AG04450 (cell line): ENCODE measurements around the gene RIOK2. TPM values are rescaled to one million over a fixed set of nuclear protein-coding genes. Genes with fewer than 3 reads are reported as not detected.
A peak's percentile ranks its signal among the peaks of the same experiment; 100 is the strongest.

Source experiments
- CTCF ChIA-PET: fragments of 300-600, 350-600 bp; formaldehyde crosslinking; extraction: SDS; loops from one replicate; lab custom pipeline; 2022; ENCODE audit warnings: antibody characterized with exemption, inconsistent platforms; lab: Charles Lee
- POLR2A ChIA-PET: fragments of 350-600 bp; formaldehyde crosslinking; extraction: SDS; loops from one replicate; lab custom pipeline; 2021; ENCODE audit warnings: antibody characterized with exemption, inconsistent platforms; lab: Yijun Ruan, JAX
- DNase-seq: peaks from one replicate; pipeline ENCODE4 v3.0.0-alpha.2; 2011; ENCODE audit warnings: low read depth, low spot score
- H3K27ac ChIP-seq: one replicate; pipeline ENCODE4 v1.5.1; 2012; ENCODE audit warnings: low read depth, low read length, control low read depth
- H3K27me3 ChIP-seq: one replicate; pipeline ENCODE4 v1.6.0; 2012; ENCODE audit warnings: low read length; ENCODE audit not compliant: control insufficient read depth, insufficient read depth
- H3K4me3 ChIP-seq: 2 replicates; pipeline ENCODE4 v1.5.1; 2011; ENCODE audit warnings: mild to moderate bottlenecking, low read depth, low read length, control low read depth
- H3K9me3 ChIP-seq: 2 replicates; pipeline ENCODE4 v1.5.1; 2012; ENCODE audit warnings: low read length; ENCODE audit not compliant: control insufficient read depth, insufficient read depth
- polyA minus RNA-seq: library from RNA; depleted of rRNA, polyadenylated mRNA; stranded (reverse); fragments of >200 nt; gene quantifications from 2 replicates; pipeline ENCODE4 v1.2.3, GENCODE V29; 2011; rRNA and poly(A)+ RNA removed
- polyA plus RNA-seq: library from polyadenylated mRNA; depleted of rRNA; stranded (reverse); fragments of >200 nt; gene quantifications from 2 replicates; pipeline ENCODE4 v1.2.3, GENCODE V29; 2011; rRNA removed
- TF ChIP-seq, protein P1 (sequence below): IDR thresholded peaks from 2 replicates; pipeline ENCODE4 v1.5.1; 2011; ENCODE audit warnings: low read depth, low read length, control low read depth, inconsistent platforms

The RIOK2 gene
- polyA plus RNA-seq (24.2 and 35.7 TPM in 2 replicates), polyA minus RNA-seq (11.9 and 22.8 TPM in 2 replicates)

GRCh38 chr5:97183100-97183929 lies at the start of gene RIOK2:
Gene RIOK2 (minus strand): TSS chr5:97183247. CDS start chr5:97183191, 56 bp downstream.
- peak; percentile 80 for DNase-seq
- H3K27ac ChIP-seq = peak within 1 kb of the TSS; percentile 93
- no peaks in the 10 kb centered on the region for H3K9me3 ChIP-seq
- peak within 1 kb of the TSS; percentile 97 for H3K4me3 ChIP-seq
- ChIA-PET CTCF (interaction anchor here (0.7 to 1.3 kb wide), 4 partner anchors 19 to 1614 kb away, joined by 3 to 4 read pairs (median 3); no protein-coding TSS in a partner anchor), POLR2A (interaction anchor here (0.6 to 1.2 kb wide), 7 partner anchors 18 to 1588 kb away, joined by 3 to 4 read pairs (median 3); no protein-coding TSS in a partner anchor)
- TF ChIP-seq, protein P1, sequence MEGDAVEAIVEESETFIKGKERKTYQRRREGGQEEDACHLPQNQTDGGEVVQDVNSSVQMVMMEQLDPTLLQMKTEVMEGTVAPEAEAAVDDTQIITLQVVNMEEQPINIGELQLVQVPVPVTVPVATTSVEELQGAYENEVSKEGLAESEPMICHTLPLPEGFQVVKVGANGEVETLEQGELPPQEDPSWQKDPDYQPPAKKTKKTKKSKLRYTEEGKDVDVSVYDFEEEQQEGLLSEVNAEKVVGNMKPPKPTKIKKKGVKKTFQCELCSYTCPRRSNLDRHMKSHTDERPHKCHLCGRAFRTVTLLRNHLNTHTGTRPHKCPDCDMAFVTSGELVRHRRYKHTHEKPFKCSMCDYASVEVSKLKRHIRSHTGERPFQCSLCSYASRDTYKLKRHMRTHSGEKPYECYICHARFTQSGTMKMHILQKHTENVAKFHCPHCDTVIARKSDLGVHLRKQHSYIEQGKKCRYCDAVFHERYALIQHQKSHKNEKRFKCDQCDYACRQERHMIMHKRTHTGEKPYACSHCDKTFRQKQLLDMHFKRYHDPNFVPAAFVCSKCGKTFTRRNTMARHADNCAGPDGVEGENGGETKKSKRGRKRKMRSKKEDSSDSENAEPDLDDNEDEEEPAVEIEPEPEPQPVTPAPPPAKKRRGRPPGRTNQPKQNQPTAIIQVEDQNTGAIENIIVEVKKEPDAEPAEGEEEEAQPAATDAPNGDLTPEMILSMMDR = no peak
- H3K27me3 ChIP-seq = no peaks in the 10 kb centered on the region

DNA sequence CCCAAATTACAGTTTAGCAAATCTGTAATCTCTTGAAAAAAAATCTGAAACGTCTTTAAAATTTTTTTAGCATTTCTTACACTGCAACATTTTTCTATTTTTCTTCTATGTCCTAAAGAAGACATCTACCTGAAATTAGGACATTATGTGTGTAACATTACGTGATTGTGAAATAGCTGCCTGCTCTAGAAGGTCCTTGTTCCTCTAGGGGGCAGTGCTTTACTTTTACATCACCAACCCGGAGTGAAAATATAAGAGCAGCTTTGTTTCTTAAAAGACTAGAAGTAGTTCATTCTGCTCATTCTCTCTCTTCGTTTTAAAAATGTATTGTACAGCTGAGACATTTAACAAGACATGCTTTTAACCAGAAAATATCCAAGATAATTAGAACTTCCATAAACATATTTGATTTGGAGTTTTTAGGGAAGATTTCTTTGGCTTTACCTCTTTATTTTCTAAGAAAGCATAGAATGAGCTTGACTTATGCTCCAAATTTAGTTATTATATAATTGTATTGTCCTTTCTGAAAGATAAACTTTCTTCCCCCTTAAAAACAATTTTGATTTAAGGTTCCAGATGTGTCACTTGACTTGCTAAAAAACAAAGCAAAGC lies 48.1 kb upstream of the RIOK2 start:
- Histone ChIP-seq H3K27ac (no peak overlapping the region), H3K4me3 (no peak overlapping the region), H3K27me3 (no peaks in the 10 kb centered on the region), H3K9me3 (no peaks in the 10 kb centered on the region)
- CTCF ChIA-PET = interaction anchor here (0.5 to 3.9 kb wide), 51 partner anchors 10 to 1602 kb away, joined by 3 to 58 read pairs (median 3); no protein-coding TSS in a partner anchor
- POLR2A ChIA-PET = interaction anchor here (1.5 kb wide), 1 partner anchor 48 kb away, joined by 3 read pairs; the partner anchor contains the start of gene RIOK2
- TF ChIP-seq, protein P1 = peak; percentile 88
- DNase-seq = peak; percentile 50

DNA sequence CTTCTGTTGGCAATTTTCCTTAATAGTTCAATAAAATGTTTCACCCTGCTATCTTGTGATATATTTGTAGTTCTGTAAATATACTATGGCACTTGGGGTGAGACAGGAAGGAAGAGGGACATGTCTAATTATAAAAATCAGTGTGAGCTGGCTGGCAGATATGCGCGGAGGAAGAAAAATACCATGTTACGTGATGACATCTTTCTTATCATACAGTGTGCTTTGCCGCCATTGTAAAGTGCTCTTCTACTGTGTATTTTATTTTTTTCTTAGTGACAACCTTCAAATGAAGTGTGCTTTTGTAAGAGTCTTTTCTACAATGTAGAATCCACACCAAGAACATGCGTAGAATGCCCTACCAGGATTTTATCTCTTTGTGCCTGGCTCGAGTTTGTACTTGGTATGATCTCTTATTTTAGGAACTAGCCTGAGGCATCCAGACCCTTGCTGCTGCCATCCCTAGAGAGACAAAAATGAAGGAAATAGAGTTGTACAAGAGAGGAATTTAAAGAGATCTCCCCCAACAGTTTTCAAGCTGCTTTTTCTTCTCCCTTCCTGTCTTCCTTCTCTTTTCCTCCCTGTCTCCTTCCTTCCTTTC lies 46.7 kb upstream of the RIOK2 start:
- CTCF ChIA-PET = interaction anchor here (0.7 to 3.9 kb wide), 14 partner anchors 8 to 1568 kb away, joined by 3 to 58 read pairs (median 8); no protein-coding TSS in a partner anchor
- no peak overlapping the region for H3K27ac ChIP-seq
- H3K9me3 ChIP-seq = no peaks in the 10 kb centered on the region
- H3K27me3 ChIP-seq = no peaks in the 10 kb centered on the region
- H3K4me3 ChIP-seq = no peak overlapping the region
- DNase-seq = no peak
- POLR2A ChIA-PET = interaction anchor here (1.5 kb wide), 1 partner anchor 47 kb away, joined by 3 read pairs; the partner anchor contains the start of gene RIOK2
- TF ChIP-seq, protein P1 = no peak

DNA sequence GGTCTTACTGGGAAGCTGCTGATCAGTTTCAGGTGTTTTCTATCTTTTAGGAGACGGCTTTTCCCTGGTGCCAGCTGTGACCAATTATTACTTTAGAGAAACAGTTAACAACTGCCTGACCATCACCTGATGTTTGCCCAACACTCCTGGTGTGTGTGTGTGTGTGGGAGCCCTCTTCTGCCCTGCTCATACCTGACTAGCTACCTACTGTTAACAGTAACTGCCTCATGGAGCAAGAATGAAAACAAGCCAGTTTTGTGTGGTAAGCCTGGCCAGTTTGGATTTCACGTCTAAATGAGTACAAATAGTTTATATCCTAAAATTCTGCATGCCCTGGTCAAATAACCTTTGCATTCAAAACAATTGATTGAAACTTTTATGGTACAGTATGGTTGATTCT lies 46.1 kb upstream of the RIOK2 start:
- Histone ChIP-seq H3K27me3 (no peaks in the 10 kb centered on the region), H3K9me3 (no peaks in the 10 kb centered on the region), H3K4me3 (no peak overlapping the region), H3K27ac (no peak overlapping the region)
- ChIA-PET CTCF (no interaction called here), POLR2A (no interaction called here)
- no peak for DNase-seq
- TF ChIP-seq, protein P1 = no peak
